K562 (cell line): Measurements from ENCODE around the gene METAP2. TPM values are rescaled to one million over a fixed set of nuclear protein-coding genes. Genes with fewer than 3 reads are reported as not detected.

Experiments
- AFF1 ChIP-seq, 2 experiments: fragments of 450-650 bp; IDR thresholded peaks; 2 replicates each; pipeline ENCODE4 v1.6.1; 2018; ENCODE audit warnings: mild to moderate bottlenecking in 2 of 2, low read depth in 1 of 2; ENCODE audit not compliant: partially characterized antibody in 2 of 2
- E2F6 ChIP-seq, 2 experiments: IDR thresholded peaks; 2 replicates each; pipeline ENCODE4 v1.6.1; 2011; ENCODE audit warnings: borderline replicate concordance in 1 of 2, control low read depth in 1 of 2, low read depth in 1 of 2, low read length in 1 of 2, mild to moderate bottlenecking in 1 of 2, mixed read lengths in 1 of 2, moderate library complexity in 1 of 2; ENCODE audit not compliant: insufficient read depth in 1 of 2, insufficient read length in 1 of 2, poor library complexity in 1 of 2, severe bottlenecking in 1 of 2; ENCODE audit errors: extremely low read depth in 1 of 2
- ID3 ChIP-seq, 2 experiments: fragments of 250-450 bp in 1 of 2; fragments of 450-650 bp in 1 of 2; sonication (Bioruptor Pico) in 1 of 2; IDR thresholded peaks; 2 replicates each; pipeline versions ENCODE4 v1.6.1 to v1.8.0; 2016 to 2021; ENCODE audit warnings: mild to moderate bottlenecking in 2 of 2, moderate library complexity in 2 of 2, missing compliant biosample characterization in 1 of 2, missing genetic modification characterization in 1 of 2
- ILF3 ChIP-seq: fragments of 450-650 bp; IDR thresholded peaks from 2 replicates; pipeline ENCODE4 v1.6.1; 2018; ENCODE audit warnings: antibody characterized with exemption, mild to moderate bottlenecking, moderate library complexity, borderline replicate concordance
- KHSRP ChIP-seq: fragments of 450-650 bp; IDR thresholded peaks from 2 replicates; pipeline ENCODE4 v1.6.1; 2017
- XRCC5 ChIP-seq: fragments of 200-400 bp; formaldehyde crosslinking; IDR thresholded peaks from 2 replicates; pipeline ENCODE4 v1.6.1; 2017; ENCODE audit warnings: low read depth, mild to moderate bottlenecking, low read length
- ZNF143 ChIP-seq: sonication (generic); formaldehyde crosslinking; IDR thresholded peaks from 2 replicates; pipeline ENCODE4 v1.9.0; 2022; ENCODE audit warnings: mild to moderate bottlenecking, missing genetic modification reagents
- ZNF764 ChIP-seq: fragments of 250-450 bp; sonication (Bioruptor Pico); IDR thresholded peaks from 2 replicates; pipeline ENCODE4 v1.4.0; 2020; ENCODE audit warnings: low read depth, mild to moderate bottlenecking, moderate library complexity
- polyA plus RNA-seq, 8 experiments: library from polyadenylated mRNA; depleted of rRNA in 4 of 8; stranded (reverse) in 5 of 8; unstranded in 3 of 8; fragments of >200 nt; fragmentation: Nextera tagmentation in 2 of 8; fragmentation: Illumina TruSeq in 1 of 8; extraction: Ambion mirVana in 2 of 8; extraction: Trizol in 1 of 8; gene quantifications; 2 replicates each; pipeline versions ENCODE4 v1.2.1 to v1.2.3, GENCODE V29; 2011 to 2014; ENCODE audit warnings: inconsistent platforms in 1 of 8, missing spikeins in 1 of 8
- total RNA-seq, 7 experiments: library from RNA; depleted of rRNA in 6 of 7; stranded (reverse); fragments of >200 nt in 6 of 7; fragmentation: Illumina TruSeq in 2 of 7; extraction: Trizol in 2 of 7; gene quantifications; 2 replicates each; pipeline versions ENCODE4 v1.2.1 to v1.2.3, GENCODE V29; 2011 to 2021; ENCODE audit warnings: low replicate concordance in 1 of 7

Gene METAP2
- total and polyA plus RNA-seq, 9 of the 15 experiments (the other 6 are each of a cell fraction or from before 2014, with no cell fraction given) = 75.5 to 205 (median 164) TPM

GRCh38 chr12:95551305-95551704 lies 77.4 kb downstream of the METAP2 start, which contains the start of gene USP44 (continued):
- TF ChIP-seq AFF1 (IDR thresholded peaks at IDR 0.05; ENCODE audit: low read depth in 1 of 2, partially characterized antibody in 2 of 2) = no peak
- no peak for TF ChIP-seq ZNF143 (CRISPR knock-in tag)
- no peak for TF ChIP-seq KHSRP
- no peak for TF ChIP-seq E2F6 (IDR thresholded peaks at IDR 0.05; ENCODE audit: borderline replicate concordance in 1 of 2, extremely low read depth in 1 of 2, insufficient read depth in 1 of 2, insufficient read length in 1 of 2, low read depth in 1 of 2, low read length in 1 of 2, poor library complexity in 1 of 2, severe bottlenecking in 1 of 2)
- no peak for TF ChIP-seq ZNF764 (CRISPR knock-in tag)
- TF ChIP-seq ID3 (CRISPR knock-in tag; IDR thresholded peaks at IDR 0.05) = no peak
- TF ChIP-seq ID3 (tag; IDR thresholded peaks at IDR 0.05) = no peak
- no peak for TF ChIP-seq ILF3
- no peak for TF ChIP-seq XRCC5
- TF ChIP-seq, all 486 proteins: peak for 0
